ENCODE results near the gene CDK11B.
"Not testable (repeated sequence)": the region's sequence is repeated elsewhere in the genome, so short reads cannot be mapped to it uniquely, and the experiment has no call there.

CDK11B gene

GRCh38 chr1:1658583-1659549 is at the start of gene CDK11B:
TSS of gene CDK11B (minus strand) at chr1:1659004. CDS start at chr1:1657485, 1,519 bp downstream.
- DNase-seq (ENCODE audit: low spot score), result peak; percentile 90

DNA sequence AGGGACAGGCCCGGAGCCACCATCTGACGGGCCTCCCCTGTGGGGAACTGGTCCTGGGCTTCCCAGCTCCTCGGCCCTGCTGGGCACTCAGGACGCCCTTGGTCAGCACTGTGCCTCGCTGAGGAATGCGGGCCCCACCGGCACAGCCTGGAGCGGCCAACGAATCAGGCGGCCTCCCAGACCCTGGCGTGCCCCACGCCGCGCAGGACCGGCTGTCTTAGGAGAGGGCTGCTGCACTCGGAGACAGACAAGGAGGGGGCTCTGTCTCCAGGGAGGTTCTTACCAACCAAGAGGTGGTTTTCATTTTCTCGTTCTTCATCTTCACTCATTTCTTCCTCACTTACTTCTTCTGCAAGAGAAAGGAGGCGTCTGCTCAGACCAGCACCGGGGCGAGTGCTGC is 49.1 kb upstream of the CDK11B start:
- not testable (repeated sequence) for DNase-seq (ENCODE audit: low spot score)

- not testable (repeated sequence) for DNase-seq (ENCODE audit: low spot score)
Observed at GRCh38 chr1:1707241-1707640, 48.4 kb upstream of the CDK11B start.

DNA sequence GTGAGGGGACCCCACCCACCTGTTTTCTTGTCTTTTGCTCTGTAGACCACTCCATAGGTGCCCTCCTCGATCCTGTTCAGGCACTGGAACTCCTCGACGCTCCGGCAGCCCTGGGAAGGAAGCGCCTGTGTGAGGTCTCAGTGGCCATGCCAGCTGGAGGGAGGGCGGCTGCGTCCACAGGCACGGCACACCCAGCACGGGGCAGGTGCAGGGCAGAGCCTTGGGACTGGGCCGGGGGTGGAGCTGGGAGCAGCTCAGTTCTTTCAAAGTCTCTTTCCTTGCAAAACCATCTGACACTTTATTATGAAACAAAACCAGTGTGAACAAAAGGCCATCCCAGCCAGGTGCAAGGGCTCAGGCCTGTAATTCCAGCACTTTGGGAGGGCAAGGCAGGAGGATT is 46.8 kb upstream of the CDK11B start:
- DNase-seq (ENCODE audit: low spot score), result not testable (repeated sequence)

DNA sequence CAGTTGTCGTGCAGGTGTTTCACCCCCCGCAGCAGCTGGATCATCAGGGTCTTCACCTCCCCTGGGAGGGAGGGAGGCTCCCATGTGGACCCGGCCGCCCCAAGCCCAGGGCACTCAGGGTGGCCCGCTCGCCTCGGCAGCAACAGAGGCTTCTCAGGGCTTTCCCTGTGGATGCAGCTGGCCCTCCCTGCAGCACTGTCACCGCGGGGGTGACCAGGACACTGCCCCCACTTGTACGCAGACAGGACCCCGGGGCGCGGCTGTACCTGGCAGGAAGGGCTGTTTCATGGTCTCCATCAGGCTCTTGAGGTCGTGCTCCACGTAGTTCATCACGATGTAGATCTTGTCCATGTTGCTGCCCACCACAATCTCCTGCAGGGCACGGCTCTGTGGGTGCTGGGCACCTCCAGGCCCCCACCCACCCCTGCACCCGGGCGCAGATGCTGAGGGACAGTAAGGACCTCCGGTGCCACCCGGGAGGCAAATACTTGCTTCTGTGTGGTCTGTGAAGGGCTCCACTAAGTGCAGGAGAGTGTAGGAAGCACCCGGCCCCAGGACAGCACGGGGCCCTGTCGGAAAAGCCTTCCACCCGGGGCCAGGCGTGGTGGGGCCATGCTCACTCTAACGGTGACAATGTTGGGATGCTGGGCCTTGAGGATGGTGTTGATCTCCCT is 45.6 kb upstream of the CDK11B start:
- not testable (repeated sequence) for DNase-seq (ENCODE audit: low spot score)

DNA sequence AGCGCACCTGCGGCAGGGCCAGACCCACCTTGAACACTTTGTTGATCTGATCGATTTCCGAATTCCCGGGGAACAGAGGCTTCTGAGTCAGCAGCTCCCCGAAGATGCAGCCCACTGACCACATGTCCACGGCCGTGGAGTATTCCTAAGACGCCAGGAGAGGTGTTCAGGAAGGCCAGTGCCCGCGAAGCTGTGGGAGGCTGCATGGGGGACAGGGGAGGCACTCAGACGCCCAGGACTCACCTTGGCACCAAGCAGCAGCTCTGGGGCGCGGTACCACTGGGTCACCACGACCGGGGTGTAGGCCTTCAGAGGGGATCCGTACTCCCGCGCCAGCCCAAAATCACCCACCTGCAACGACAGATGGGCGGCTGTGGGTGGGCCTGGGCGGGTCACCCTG is 45.0 kb upstream of the CDK11B start:
- no peak for DNase-seq (ENCODE audit: low spot score)

- DNase-seq (ENCODE audit: low spot score), result not testable (repeated sequence)
Observed at GRCh38 chr1:1702506-1702905, 43.7 kb upstream of the CDK11B start.

GRCh38 chr1:1700557-1700956 is 41.8 kb upstream of the CDK11B start:
- not testable (repeated sequence) for DNase-seq (ENCODE audit: low spot score)

DNA sequence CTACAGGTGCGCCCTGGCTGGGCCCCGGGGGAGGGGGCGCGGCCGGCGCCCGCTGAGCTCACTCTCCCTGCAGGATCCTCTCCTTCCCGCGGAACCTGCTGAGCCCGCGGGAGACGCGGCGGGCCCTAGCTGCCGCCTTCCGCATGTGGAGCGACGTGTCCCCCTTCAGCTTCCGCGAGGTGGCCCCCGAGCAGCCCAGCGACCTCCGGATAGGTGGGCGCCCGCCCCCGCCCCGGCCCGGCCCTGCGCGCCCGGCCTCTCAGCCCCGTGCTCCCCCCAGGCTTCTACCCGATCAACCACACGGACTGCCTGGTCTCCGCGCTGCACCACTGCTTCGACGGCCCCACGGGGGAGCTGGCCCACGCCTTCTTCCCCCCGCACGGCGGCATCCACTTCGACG is 41.3 kb upstream of the CDK11B start:
- DNase-seq (ENCODE audit: low spot score), result not testable (repeated sequence)

GRCh38 chr1:1699061-1699460 is 40.3 kb upstream of the CDK11B start:
- DNase-seq (ENCODE audit: low spot score), result not testable (repeated sequence)

- not testable (repeated sequence) for DNase-seq (ENCODE audit: low spot score)
Observed at GRCh38 chr1:1697358-1698183, 38.8 kb upstream of the CDK11B start.

- not testable (repeated sequence) for DNase-seq (ENCODE audit: low spot score)
Observed at GRCh38 chr1:1696431-1697357, 37.9 kb upstream of the CDK11B start.

DNA sequence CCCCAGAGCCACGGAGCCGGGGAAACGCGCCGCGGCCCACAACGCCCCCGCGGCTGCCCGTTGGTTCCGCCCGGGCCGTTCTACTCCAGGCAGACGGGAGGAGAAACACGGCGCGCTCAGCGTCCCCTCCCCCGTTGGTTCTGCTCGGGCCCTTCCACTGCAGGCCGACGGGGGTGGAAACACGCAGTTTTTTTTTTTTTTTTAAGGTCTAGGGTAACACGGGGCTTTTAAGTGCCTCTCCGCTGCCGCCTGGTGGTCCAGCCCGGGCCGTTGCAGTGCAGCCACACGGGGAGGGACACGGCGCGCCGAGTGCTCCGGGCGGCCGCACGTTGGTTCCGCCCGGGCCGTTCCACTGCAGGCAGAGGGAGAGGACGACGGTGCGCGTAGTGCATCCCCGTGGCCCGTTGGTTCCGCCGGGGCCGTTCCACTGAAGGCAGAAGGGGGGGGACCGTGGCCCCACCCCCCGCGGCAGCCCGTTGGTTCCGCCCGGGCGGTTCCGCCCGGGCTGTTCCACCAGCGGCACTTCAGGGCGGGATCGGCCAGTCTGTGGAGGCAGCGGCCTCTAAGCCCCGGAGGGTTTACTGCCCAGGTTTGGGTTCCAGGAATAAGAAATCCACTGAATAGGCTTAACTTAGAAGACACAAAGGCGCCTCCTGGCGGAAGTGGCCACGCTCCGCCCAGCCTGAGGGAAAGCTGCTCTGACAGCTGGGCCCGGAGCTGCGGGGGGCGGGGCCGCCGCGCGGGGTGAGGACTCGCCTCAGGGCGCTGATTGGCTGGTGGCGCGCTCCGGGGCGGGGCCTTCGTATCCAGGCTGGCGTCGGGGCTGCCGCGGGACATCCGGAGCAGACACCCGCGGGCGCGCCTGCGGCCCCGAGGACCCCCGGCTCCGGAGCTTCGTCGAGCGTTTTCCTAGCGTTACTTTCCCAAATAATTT is 34.2 kb upstream of the CDK11B start, which contains the start of gene SLC35E2B:
SLC35E2B (minus strand) TSS at position 82 of the 934 bp plus-strand sequence. CDS start 16,096 bp downstream, outside the sequence.
- DNase-seq (ENCODE audit: low spot score), result peak; percentile 76

- DNase-seq (ENCODE audit: low spot score), result peak; percentile 32
Observed at GRCh38 chr1:1692324-1692713, 33.5 kb upstream of the CDK11B start.

DNA sequence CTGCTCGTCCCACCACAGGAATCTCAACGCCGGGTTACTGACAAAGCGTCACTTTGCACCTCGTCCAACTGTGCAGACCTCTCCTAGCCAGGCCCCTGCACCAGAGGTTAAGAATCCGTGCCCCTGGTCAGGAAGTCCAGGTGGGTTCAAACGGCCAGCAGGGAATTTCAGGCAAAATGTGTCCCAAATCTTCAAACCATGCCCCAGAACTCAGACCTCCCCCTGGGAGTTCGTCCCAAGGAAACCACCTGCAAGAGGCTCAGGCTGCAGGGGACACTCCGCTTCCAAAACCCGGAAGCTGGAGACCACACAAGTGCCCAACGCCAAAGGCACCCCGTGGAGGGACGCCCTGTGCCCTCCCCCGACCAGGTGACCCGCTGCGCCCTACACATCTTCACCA is 32.6 kb upstream of the CDK11B start:
- not testable (repeated sequence) for DNase-seq (ENCODE audit: low spot score)

- not testable (repeated sequence) for DNase-seq (ENCODE audit: low spot score)
Observed at GRCh38 chr1:1689526-1689925, 30.7 kb upstream of the CDK11B start.

- no peak for DNase-seq (ENCODE audit: low spot score)
Observed at GRCh38 chr1:1687846-1688245, 29.0 kb upstream of the CDK11B start.

- DNase-seq (ENCODE audit: low spot score), result no peak
Observed at GRCh38 chr1:1684031-1684681, 25.4 kb upstream of the CDK11B start.

Measured in LoVo (cell line).